DMS 273 (cell line): ENCODE measurements around the gene SIRT1.
"Not testable (repeated sequence)": the region's sequence is repeated elsewhere in the genome, so short reads cannot be mapped to it uniquely, and the experiment has no call there.

Source experiments
- DNase-seq: peaks from one replicate; lab custom pipeline; 2025; ENCODE audit not compliant: unreplicated experiment; lab: John Stamatoyannopoulos, UW

Gene SIRT1

GRCh38 chr10:67875340-67876238, 8.9 kb upstream of the SIRT1 start:
- DNase-seq, result no peak

- not testable (repeated sequence) for DNase-seq
Measured at GRCh38 chr10:67877421-67877820, 7.0 kb upstream of the SIRT1 start.

- DNase-seq, result no peak
Measured at GRCh38 chr10:67878133-67878532, 6.3 kb upstream of the SIRT1 start.

- DNase-seq, result no peak
Measured at GRCh38 chr10:67883710-67884312, 645 bp upstream of the SIRT1 start.

GRCh38 chr10:67884842-67885670, 600 bp downstream of the SIRT1 start:
- DNase-seq, result peak; percentile 78

- DNase-seq, result no peak
Measured at GRCh38 chr10:67893637-67894036, 9.2 kb downstream of the SIRT1 start.

GRCh38 chr10:67903581-67903980, 19.1 kb downstream of the SIRT1 start:
- no peak for DNase-seq

- no peak for DNase-seq
Measured at GRCh38 chr10:67912331-67912946, 28.0 kb downstream of the SIRT1 start.

- no peak for DNase-seq
Measured at GRCh38 chr10:67914777-67915340, 30.4 kb downstream of the SIRT1 start.

- no peak for DNase-seq
Measured at GRCh38 chr10:67917169-67917568, 32.7 kb downstream of the SIRT1 start.

GRCh38 chr10:67917679-67918078, 33.2 kb downstream of the SIRT1 start:
- DNase-seq, result no peak

- no peak for DNase-seq
Measured at GRCh38 chr10:67921065-67921464, 36.6 kb downstream of the SIRT1 start.

- DNase-seq, result no peak
Measured at GRCh38 chr10:67923551-67923950, 39.1 kb downstream of the SIRT1 start.

- no peak for DNase-seq
Measured at GRCh38 chr10:67924136-67924535, 39.7 kb downstream of the SIRT1 start.

GRCh38 chr10:67925449-67926005, 41.1 kb downstream of the SIRT1 start:
- no peak for DNase-seq

- DNase-seq, result no peak
Measured at GRCh38 chr10:67926951-67927350, 42.5 kb downstream of the SIRT1 start.

GRCh38 chr10:67933199-67933598, 48.7 kb downstream of the SIRT1 start:
- DNase-seq, result no peak

GRCh38 chr10:67934336-67934735, 49.9 kb downstream of the SIRT1 start:
- no peak for DNase-seq

GRCh38 chr10:67935223-67935622, 50.8 kb downstream of the SIRT1 start:
- no peak for DNase-seq

- DNase-seq, result no peak
Measured at GRCh38 chr10:67936416-67936815, 52.0 kb downstream of the SIRT1 start.

- no peak for DNase-seq
Measured at GRCh38 chr10:67943917-67944316, 59.5 kb downstream of the SIRT1 start.
